HEK293T (cell line): ENCODE results near the gene TOB1.

ENCODE experiments used
- ELF4 ChIP-seq: fragments of 450-650 bp; IDR thresholded peaks from 2 replicates; pipeline ENCODE4 v1.6.1; 2017; ENCODE audit warnings: antibody characterized with exemption
- FOXA1 ChIP-seq: fragments of 450-650 bp; IDR thresholded peaks from 2 replicates; pipeline ENCODE4 v1.6.1; 2016; ENCODE audit warnings: mild to moderate bottlenecking
- FOXM1 ChIP-seq: fragments of 450-650 bp; IDR thresholded peaks from 2 replicates; pipeline ENCODE4 v1.6.1; 2017; ENCODE audit warnings: mild to moderate bottlenecking, borderline replicate concordance
- SUZ12 ChIP-seq: fragments of 450-650 bp; IDR thresholded peaks from 2 replicates; pipeline ENCODE4 v1.6.1; 2016; ENCODE audit warnings: mild to moderate bottlenecking
- TARDBP ChIP-seq: fragments of 450-650 bp; IDR thresholded peaks from 2 replicates; pipeline ENCODE4 v1.6.1; 2016
- ZNF384 ChIP-seq: fragments of 450-650 bp; IDR thresholded peaks from 2 replicates; pipeline ENCODE4 v1.6.1; 2016

DNA sequence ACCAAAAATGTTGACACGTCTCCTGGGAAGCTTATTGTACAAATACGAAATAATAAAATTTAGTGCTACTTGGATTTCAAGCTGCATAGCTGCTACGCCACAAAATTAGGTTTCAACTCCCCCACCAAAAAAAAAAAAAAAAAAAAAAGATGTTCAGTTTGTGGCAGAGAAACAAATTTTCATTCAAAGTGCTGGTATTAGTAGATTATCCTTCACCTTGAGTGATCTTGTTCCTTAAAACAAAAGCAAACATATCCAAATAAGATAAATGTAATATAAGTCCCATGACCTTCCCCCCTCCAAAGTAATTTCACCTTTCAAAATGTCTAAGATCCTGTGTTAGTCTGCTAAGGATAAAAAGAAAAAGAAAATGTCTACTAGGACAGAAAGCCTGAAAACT lies 2.2 kb downstream of the TOB1 start:
- TF ChIP-seq FOXA1 (no peak), ZNF384 (peak; percentile 56), SUZ12 (no peak), FOXM1 (no peak), TARDBP (no peak), ELF4 (no peak)
